ENCODE measurements around the gene JMJD7.
A peak's percentile ranks its signal among the peaks of the same experiment; 100 is the strongest.

The JMJD7 gene

DNA sequence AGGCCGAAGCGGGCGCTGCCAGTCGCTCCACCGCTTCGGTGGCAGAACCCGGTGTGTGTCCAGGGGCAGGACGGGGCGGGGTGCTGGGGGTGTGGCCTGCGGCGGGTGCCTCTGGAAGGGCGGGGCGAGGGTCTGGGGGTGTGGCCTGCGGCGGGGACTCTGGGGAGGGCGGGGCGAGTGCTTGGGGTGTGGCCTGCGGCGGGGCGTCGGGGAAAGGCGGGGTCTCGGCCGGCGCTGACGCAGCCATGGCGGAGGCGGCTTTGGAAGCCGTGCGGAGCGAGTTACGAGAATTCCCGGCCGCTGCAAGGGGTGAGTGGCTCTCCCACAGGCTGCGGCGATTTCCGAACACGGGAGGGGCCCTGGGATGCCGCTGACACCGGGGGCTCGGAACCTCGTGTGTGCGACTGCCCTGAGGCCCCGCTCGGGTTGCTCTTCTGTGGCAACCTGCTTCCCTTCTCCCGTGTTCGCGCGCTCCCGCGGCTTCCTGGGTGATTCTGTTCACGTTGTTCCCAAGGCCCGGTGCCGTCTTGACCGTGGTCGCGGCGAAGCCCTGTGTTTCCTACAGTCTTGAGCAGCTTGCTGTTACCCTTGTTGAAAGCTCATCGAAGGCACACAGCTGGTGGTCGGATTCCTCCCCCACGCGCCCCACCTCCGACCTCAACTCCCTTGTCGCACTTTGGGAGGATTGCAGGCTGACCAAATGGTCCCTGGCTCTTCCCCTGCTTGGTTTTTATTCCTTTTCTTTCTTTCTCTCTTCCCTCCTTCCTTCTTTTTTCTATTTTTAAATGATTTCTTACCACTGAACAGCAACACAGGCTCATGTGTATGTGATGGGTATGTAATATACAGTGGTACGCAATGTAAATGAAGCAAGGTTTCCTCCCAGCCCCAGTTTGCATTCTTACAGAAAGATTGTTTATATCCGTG is at the start of gene JMJD7:
TSS of gene JMJD7 (plus strand) at position 213 of the 927 bp plus-strand sequence. CDS start at position 246, 33 bp downstream.
- H3K4me3 ChIP-seq (ENCODE audit: low read depth, low read length): peak within 1 kb of the TSS; percentile 67
- TF ChIP-seq, protein P1, sequence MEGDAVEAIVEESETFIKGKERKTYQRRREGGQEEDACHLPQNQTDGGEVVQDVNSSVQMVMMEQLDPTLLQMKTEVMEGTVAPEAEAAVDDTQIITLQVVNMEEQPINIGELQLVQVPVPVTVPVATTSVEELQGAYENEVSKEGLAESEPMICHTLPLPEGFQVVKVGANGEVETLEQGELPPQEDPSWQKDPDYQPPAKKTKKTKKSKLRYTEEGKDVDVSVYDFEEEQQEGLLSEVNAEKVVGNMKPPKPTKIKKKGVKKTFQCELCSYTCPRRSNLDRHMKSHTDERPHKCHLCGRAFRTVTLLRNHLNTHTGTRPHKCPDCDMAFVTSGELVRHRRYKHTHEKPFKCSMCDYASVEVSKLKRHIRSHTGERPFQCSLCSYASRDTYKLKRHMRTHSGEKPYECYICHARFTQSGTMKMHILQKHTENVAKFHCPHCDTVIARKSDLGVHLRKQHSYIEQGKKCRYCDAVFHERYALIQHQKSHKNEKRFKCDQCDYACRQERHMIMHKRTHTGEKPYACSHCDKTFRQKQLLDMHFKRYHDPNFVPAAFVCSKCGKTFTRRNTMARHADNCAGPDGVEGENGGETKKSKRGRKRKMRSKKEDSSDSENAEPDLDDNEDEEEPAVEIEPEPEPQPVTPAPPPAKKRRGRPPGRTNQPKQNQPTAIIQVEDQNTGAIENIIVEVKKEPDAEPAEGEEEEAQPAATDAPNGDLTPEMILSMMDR (IDR thresholded peaks at IDR 0.05; ENCODE audit: control insufficient read depth, extremely low read depth, insufficient read depth): no peak
- DNase-seq (ENCODE audit: low read depth): peak; percentile 82

DNA sequence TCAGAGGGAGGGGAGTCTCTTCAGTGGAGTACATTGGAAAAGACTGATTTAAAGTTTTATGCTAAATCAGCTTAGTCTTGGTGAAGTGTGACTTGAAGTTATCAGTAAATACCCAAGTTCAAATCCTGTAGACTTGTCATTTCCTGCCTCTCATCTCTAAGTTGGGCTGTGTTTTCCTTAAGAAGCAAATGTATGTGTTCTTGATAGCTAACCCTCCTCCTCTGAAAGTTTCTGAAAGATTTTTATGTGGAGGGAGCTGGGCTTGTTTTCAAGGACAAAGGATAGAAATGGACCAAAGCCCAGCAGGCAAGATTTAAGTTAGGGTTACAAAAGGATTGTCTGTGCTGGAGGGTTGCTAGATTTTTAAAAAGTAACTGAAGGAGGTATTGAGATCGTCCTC is 49.4 kb upstream of the JMJD7 start:
- no peak overlapping the region for H3K4me3 ChIP-seq (ENCODE audit: low read depth, low read length)
- no peak for DNase-seq (ENCODE audit: low read depth)
- TF ChIP-seq, protein P1 (IDR thresholded peaks at IDR 0.05; ENCODE audit: control insufficient read depth, extremely low read depth, insufficient read depth): no peak

DNA sequence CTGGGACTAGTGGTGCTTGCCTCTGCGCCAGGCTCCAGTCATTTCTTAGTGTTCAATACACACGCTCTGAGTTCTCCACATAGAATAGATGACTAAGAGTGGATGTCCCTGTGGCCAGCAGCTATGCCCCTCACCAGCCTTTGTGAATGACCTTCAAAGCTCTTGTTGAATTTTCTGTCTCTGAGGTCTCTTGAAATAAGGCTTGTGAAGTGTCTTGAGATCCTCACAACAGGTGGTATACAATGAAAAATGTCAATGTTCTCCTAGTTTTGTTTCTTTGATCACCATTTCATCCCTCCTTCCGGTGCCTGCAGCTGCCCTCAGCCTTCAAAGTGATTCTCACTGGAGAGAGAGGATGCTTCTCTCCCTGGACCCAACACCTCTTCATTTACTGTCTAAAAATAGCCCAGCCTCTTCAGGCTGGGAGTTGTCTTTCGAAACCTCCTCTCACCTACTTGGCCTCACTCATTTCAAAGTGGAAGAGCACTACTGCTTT is 48.2 kb upstream of the JMJD7 start:
- H3K4me3 ChIP-seq (ENCODE audit: low read depth, low read length): no peak overlapping the region
- DNase-seq (ENCODE audit: low read depth): no peak
- TF ChIP-seq, protein P1 (IDR thresholded peaks at IDR 0.05; ENCODE audit: control insufficient read depth, extremely low read depth, insufficient read depth): no peak

DNA sequence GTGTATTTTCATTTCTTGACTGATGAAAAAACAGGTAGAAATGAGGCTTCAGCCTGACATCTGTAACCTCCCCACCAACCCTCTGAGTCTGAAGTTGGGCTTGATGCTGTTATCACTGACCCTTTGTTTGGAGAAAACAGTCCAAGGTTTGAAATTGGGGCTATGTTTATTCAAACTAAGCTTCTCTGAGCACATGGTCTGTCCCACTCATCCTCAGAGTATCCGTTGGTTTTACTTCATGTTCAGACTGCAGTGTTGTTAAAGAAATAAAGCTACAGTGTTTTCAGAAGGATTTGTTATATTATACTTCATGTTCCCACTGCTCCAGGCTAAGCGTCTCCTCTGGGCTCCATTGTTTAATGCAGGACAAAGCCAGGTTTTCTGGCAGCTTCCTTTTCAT is 47.6 kb upstream of the JMJD7 start:
- TF ChIP-seq, protein P1 (IDR thresholded peaks at IDR 0.05; ENCODE audit: control insufficient read depth, extremely low read depth, insufficient read depth): no peak
- H3K4me3 ChIP-seq (ENCODE audit: low read depth, low read length): no peak overlapping the region
- DNase-seq (ENCODE audit: low read depth): no peak

DNA sequence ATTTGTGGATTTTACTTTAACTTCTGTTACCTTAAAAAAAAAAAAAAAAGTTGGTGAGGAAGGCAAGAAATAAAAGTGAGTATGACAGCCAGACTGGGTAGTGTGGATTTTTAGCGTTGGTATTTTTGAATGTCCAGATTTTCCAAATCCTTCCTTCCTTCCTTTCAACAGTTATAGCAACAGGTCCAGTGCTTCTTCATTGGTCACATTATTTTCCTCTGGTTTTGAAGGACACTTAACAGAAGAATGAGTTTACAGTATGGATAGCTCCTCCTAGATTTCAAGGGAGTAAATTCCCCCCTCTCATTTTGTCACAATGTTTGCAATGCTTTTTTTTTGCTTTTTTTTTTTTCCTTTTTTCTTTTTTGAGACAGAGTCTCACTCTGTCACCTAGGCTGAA is 47.2 kb upstream of the JMJD7 start:
- no peak overlapping the region for H3K4me3 ChIP-seq (ENCODE audit: low read depth, low read length)
- DNase-seq (ENCODE audit: low read depth): no peak
- TF ChIP-seq, protein P1 (IDR thresholded peaks at IDR 0.05; ENCODE audit: control insufficient read depth, extremely low read depth, insufficient read depth): no peak

DNA sequence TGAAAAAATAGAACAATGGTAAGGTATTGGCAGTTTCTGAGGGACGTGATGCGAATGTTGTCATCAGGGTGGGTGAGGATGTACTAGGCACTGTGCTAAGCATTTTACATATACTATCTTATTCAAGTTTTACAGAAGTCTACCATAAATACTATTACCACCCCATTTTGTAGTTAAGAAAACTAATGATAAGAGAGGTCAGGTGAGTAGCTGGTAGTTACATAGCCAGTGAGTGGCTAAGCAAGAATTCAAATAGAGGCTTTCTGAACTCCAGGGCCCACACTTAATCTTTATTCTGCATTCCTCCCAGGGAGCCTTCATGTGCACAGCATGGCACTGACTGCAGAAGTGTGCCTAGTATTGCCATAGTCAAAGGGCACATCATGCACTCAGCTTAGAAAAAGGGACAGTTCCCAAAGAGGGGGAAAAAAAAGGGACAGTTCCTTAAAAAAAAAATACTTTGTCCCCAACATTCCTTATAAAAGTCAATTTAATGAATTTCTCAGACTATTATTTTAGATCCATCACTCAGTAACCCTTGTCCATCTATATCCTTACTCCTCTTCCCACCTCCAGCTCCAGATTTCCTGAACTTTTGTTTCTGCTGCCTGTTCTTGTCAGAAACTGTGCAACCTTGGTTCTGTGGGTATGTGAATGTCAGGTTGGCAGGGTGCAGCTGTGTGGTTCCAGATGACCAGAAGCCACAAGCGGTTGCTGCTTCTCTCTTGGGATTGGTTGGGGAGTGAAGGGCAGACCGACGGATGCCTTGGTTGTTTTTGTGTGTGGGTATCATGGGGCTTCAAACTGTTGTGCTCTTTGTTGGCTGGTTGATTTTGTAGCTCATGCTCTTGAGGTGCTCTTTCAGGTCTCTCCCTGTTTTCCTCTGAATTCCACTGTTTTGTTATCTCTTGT is 45.3 kb upstream of the JMJD7 start:
- no peak for DNase-seq (ENCODE audit: low read depth)
- TF ChIP-seq, protein P1 (IDR thresholded peaks at IDR 0.05; ENCODE audit: control insufficient read depth, extremely low read depth, insufficient read depth): no peak
- no peak overlapping the region for H3K4me3 ChIP-seq (ENCODE audit: low read depth, low read length)
